ENCODE data around the gene CDT1.
"Not testable (repeated sequence)": the region's sequence is repeated elsewhere in the genome, so short reads cannot be mapped to it uniquely, and the experiment has no call there.

CDT1 gene

DNA sequence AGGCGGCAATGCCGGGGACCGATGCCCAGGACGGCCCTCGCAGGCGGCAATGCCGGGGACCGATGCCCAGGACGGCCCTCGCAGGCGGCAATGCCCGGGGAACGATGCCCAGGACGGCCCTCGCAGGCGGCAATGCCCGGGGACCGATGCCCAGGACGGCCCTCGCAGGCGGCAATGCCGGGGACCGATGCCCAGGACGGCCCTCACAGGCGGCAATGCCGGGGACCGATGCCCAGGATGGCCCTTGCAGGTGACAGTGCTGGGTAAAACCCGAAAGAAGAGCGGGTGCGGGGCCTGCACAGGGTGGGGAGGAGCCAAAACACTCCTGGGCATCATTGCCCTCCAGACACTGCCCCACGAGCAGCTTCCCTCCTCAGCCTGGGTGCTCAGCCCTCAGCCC is 20.1 kb downstream of the CDT1 start:
- H3K27ac ChIP-seq (ENCODE audit: low read depth, low read length); H3K4me3 ChIP-seq (ENCODE audit: low read depth, low read length); H3K27me3 ChIP-seq (ENCODE audit: insufficient read depth, low read length); H3K79me2 ChIP-seq (ENCODE audit: control insufficient read depth, insufficient read depth, low read length, unreplicated experiment); H3K4me1 ChIP-seq (ENCODE audit: control insufficient read depth, insufficient read depth, low read length, unreplicated experiment); H3K36me3 ChIP-seq (ENCODE audit: insufficient read depth, low read length); H2AFZ ChIP-seq (ENCODE audit: low read length, unreplicated experiment): not testable (repeated sequence)

DNA sequence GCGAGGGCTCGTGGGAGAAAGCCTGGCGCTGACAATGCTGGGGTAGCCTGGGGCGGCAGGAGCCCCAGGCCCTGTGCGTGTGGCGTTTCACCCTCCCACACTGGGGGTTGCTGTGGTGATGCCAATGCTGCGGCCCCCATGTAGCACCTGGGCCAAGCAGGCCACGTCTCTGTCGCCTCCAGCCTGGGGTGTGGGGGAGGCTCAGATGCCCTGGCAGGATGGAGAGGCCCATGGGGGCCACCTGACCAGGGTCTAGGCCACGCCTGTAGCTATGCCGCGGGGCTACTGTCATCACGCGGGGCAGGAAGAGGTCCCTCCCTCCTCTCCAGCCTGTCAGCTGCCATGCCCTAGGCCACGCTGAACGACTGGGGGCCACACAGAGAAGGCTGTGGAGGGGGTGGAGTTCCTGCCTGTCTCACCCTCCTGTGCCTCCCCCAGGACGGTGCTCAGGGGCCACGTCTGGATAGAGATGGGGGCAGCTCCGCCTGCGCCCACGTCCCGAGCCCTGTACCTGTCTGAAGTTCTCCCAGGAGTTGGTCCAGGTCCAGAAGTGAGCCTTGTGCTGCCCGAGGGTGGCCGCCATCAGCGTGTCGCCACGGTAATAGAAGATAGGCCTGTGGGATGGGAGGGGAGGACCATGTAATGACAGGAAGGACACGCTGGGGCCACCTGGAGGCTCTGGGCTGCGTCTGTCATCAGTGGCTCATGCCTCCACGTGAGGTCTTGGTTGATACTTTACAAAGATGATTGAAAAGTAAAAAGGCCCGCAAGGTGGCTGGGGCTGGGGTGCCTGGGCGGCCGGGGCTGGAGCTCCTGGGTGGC is 20.9 kb downstream of the CDT1 start:
- no peak overlapping the region for H3K4me3 ChIP-seq (ENCODE audit: low read depth, low read length)

DNA sequence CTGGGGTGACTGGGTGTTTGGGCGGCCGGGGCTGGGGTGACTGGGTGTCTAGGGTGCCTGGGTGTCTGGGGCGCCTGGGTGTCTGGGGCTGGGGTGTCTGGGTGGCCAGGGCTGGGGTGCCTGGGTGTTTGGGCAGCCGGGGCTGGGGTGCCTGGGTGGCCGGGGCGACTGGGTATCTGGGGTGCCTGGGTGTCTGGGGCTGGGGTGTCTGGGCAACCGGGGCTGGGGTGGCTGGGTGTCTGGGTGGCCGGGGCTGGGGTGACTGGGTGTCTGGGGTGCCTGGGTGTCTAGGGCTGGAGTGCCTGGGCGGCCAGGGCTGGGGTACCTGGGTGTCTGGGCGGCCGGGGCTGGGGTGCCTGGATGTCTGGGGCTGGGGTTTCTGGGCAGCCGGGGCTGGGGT is 21.6 kb downstream of the CDT1 start:
- no peak overlapping the region for H3K27ac ChIP-seq (ENCODE audit: low read depth, low read length)
- no peaks in the 10 kb centered on the region for H3K79me2 ChIP-seq (ENCODE audit: control insufficient read depth, insufficient read depth, low read length, unreplicated experiment)
- H3K27me3 ChIP-seq (ENCODE audit: insufficient read depth, low read length) = no peaks in the 10 kb centered on the region
- no peak overlapping the region for H3K4me3 ChIP-seq (ENCODE audit: low read depth, low read length)
- no peaks in the 10 kb centered on the region for H3K36me3 ChIP-seq (ENCODE audit: insufficient read depth, low read length)
- H2AFZ ChIP-seq (ENCODE audit: low read length, unreplicated experiment) = no peak overlapping the region
- no peaks in the 10 kb centered on the region for H3K4me1 ChIP-seq (ENCODE audit: control insufficient read depth, insufficient read depth, low read length, unreplicated experiment)

More for the DNA sequence above, 20.9 kb downstream of the CDT1 start:
- Histone ChIP-seq H3K36me3 (ENCODE audit: insufficient read depth, low read length) (no peaks in the 10 kb centered on the region), H3K4me1 (ENCODE audit: control insufficient read depth, insufficient read depth, low read length, unreplicated experiment) (no peaks in the 10 kb centered on the region), H2AFZ (ENCODE audit: low read length, unreplicated experiment) (no peak overlapping the region), H3K79me2 (ENCODE audit: control insufficient read depth, insufficient read depth, low read length, unreplicated experiment) (no peaks in the 10 kb centered on the region), H3K27me3 (ENCODE audit: insufficient read depth, low read length) (no peaks in the 10 kb centered on the region), H3K27ac (ENCODE audit: low read depth, low read length) (no peak overlapping the region)

DNA sequence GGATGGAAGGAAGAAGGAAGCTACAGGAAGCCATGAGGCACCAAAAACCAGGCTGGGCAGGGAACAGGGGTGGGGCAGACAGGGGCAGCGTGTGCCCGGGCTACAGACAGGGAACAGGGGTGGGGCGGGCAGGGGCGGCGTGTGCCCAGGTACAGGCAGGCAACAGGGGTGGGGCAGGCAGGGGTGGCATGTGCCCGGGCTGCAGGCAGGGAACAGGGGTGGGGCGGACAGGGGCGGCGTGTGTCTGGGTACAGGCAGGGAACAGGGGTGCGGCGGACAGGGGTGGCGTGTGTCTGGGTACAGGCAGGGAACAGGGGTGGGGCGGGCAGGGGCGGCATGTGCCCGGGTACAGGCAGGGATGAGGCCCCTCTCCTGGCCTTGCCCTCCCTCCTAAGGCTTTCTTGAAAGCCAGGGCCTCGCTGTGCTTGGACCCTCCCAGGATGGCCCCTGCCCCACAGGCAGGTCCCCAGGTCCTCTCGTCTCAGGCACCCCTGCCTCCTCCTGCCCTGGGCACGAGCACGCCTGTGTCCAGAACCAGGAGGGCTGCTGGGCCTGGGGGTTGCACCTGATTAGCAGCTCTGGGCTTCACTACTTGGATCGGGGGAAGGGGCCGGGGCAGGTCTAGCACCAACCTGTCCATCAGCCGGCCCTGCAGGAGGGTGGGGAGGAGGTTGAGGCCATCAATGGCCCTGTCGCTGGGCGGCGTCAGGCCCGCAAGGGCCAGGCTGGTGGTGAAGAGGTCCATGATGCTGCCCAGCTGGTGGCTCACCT is 22.7 kb downstream of the CDT1 start:
- no peaks in the 10 kb centered on the region for H3K36me3 ChIP-seq (ENCODE audit: insufficient read depth, low read length)
- H3K27ac ChIP-seq (ENCODE audit: low read depth, low read length) = no peak overlapping the region
- H3K79me2 ChIP-seq (ENCODE audit: control insufficient read depth, insufficient read depth, low read length, unreplicated experiment) = no peaks in the 10 kb centered on the region
- no peaks in the 10 kb centered on the region for H3K4me1 ChIP-seq (ENCODE audit: control insufficient read depth, insufficient read depth, low read length, unreplicated experiment)
- no peak overlapping the region for H2AFZ ChIP-seq (ENCODE audit: low read length, unreplicated experiment)
- H3K27me3 ChIP-seq (ENCODE audit: insufficient read depth, low read length) = no peaks in the 10 kb centered on the region
- H3K4me3 ChIP-seq (ENCODE audit: low read depth, low read length) = no peak overlapping the region

DNA sequence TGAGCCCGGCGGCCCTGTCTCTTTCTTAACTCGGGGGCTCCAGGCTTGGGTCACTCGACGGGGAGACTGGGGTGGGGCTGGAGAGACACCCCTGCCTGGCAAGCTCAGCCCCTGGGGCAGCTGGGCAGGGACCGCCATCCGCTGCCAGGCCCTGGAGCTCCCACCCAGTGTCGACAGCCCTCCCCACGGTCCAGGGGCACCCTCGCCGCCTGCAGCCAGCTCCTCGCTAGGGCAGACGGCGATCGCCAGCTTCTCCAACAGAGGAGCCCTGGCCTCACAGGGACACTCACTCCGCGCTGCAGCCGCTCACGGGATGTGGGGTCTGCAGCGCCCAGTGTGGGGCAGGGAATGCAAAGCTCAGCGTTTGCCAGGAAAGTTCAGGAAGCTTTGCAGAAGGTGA is 24.1 kb downstream of the CDT1 start:
- H3K27ac ChIP-seq (ENCODE audit: low read depth, low read length) = no peak overlapping the region
- no peaks in the 10 kb centered on the region for H3K27me3 ChIP-seq (ENCODE audit: insufficient read depth, low read length)
- H3K36me3 ChIP-seq (ENCODE audit: insufficient read depth, low read length) = no peaks in the 10 kb centered on the region
- no peaks in the 10 kb centered on the region for H3K4me1 ChIP-seq (ENCODE audit: control insufficient read depth, insufficient read depth, low read length, unreplicated experiment)
- no peaks in the 10 kb centered on the region for H3K79me2 ChIP-seq (ENCODE audit: control insufficient read depth, insufficient read depth, low read length, unreplicated experiment)
- H3K4me3 ChIP-seq (ENCODE audit: low read depth, low read length) = no peak overlapping the region
- H2AFZ ChIP-seq (ENCODE audit: low read length, unreplicated experiment) = no peak overlapping the region

DNA sequence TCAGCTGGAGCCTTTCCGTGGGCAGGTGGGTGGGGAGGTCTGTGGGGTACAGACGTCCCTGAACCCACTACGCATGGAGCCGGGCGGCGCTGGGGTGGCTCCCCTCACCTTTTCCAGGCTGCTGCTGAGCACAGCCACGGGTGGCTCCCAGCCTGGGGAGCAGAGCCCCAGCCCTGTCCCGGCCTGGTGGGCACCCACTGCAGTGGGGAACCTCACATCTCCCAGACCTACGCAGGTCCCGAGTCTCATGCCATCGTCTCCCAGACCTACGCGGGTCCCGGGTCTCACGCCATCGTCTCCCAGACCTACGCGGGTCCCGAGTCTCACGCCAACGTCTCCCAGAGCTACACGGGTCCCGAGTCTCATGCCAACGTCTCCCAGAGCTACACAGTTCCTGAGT is 25.1 kb downstream of the CDT1 start:
- no peaks in the 10 kb centered on the region for H3K79me2 ChIP-seq (ENCODE audit: control insufficient read depth, insufficient read depth, low read length, unreplicated experiment)
- no peaks in the 10 kb centered on the region for H3K27me3 ChIP-seq (ENCODE audit: insufficient read depth, low read length)

DNA sequence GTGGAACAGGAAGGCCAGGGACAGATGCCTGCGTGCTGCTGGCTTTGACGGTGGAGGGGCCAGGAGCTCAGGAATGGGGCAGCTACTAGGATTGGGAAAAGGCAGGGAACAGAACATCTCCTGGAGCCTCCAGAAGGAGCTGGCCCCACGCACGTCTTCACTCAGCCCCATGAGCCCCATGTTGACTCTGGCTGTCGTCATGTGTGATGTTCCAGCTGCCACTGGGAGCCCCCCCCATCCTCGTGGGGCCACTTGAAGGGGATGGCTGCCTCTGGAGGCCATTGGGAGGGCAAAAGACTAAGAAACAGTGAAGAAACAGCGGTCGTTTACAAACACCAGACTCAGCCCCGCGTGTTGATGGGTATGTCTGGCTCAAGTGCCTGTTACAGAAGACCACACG is 26.7 kb downstream of the CDT1 start:
- no peaks in the 10 kb centered on the region for H3K27me3 ChIP-seq (ENCODE audit: insufficient read depth, low read length)
- no peak overlapping the region for H3K27ac ChIP-seq (ENCODE audit: low read depth, low read length)
- H3K4me3 ChIP-seq (ENCODE audit: low read depth, low read length) = no peak overlapping the region
- no peaks in the 10 kb centered on the region for H3K79me2 ChIP-seq (ENCODE audit: control insufficient read depth, insufficient read depth, low read length, unreplicated experiment)
- H3K4me1 ChIP-seq (ENCODE audit: control insufficient read depth, insufficient read depth, low read length, unreplicated experiment) = no peaks in the 10 kb centered on the region
- H3K36me3 ChIP-seq (ENCODE audit: insufficient read depth, low read length) = no peaks in the 10 kb centered on the region
- no peak overlapping the region for H2AFZ ChIP-seq (ENCODE audit: low read length, unreplicated experiment)

More for the DNA sequence above, 25.1 kb downstream of the CDT1 start:
- Histone ChIP-seq H3K36me3 (ENCODE audit: insufficient read depth, low read length) (no peaks in the 10 kb centered on the region), H2AFZ (ENCODE audit: low read length, unreplicated experiment) (no peak overlapping the region), H3K4me3 (ENCODE audit: low read depth, low read length) (no peak overlapping the region), H3K4me1 (ENCODE audit: control insufficient read depth, insufficient read depth, low read length, unreplicated experiment) (no peaks in the 10 kb centered on the region), H3K27ac (ENCODE audit: low read depth, low read length) (no peak overlapping the region)

DNA sequence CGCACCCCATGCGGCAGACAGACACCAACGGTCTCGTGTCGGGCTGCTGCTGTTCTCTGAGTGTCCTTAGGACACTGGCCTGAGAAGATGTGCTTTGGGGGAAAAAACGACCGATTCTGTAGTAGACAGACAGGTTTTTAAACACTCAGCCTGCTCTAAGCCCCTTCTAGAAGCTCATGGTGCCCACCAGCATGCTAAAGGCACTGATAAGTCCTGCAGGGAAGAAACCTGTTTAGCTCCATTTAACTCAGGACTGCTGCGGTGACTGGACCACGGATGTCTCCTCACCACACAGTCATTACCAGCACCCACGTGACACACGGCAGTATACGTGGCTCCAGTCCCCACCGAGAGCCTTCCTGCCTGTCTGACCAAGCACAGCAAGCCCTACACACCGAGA is 27.2 kb downstream of the CDT1 start:
- Histone ChIP-seq H3K79me2 (ENCODE audit: control insufficient read depth, insufficient read depth, low read length, unreplicated experiment) (no peaks in the 10 kb centered on the region), H2AFZ (ENCODE audit: low read length, unreplicated experiment) (no peak overlapping the region), H3K4me1 (ENCODE audit: control insufficient read depth, insufficient read depth, low read length, unreplicated experiment) (no peaks in the 10 kb centered on the region), H3K36me3 (ENCODE audit: insufficient read depth, low read length) (no peaks in the 10 kb centered on the region), H3K4me3 (ENCODE audit: low read depth, low read length) (no peak overlapping the region), H3K27me3 (ENCODE audit: insufficient read depth, low read length) (no peaks in the 10 kb centered on the region), H3K27ac (ENCODE audit: low read depth, low read length) (no peak overlapping the region)

DNA sequence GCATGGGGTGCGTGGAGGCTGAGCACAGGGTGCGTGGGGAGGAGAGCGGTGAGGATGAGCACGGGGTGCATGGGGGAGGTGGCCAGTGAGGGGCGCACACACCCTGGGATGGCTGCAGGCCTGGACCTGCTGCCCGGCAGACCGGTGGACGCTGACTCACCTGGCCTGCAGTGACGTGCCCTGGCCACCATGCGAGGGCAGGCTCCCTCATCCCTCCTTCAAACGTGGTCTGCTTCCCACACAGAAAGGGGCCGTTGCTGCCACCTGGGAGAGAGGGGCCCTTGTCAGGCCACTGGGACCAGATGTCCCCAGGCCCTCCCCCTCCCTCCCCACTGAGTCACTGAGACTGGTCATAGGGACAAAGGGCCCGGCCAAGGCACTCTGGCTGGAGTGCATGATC is 28.2 kb downstream of the CDT1 start:
- no peaks in the 10 kb centered on the region for H3K36me3 ChIP-seq (ENCODE audit: insufficient read depth, low read length)
- no peaks in the 10 kb centered on the region for H3K79me2 ChIP-seq (ENCODE audit: control insufficient read depth, insufficient read depth, low read length, unreplicated experiment)
- H3K27me3 ChIP-seq (ENCODE audit: insufficient read depth, low read length) = no peaks in the 10 kb centered on the region
- H3K4me1 ChIP-seq (ENCODE audit: control insufficient read depth, insufficient read depth, low read length, unreplicated experiment) = no peaks in the 10 kb centered on the region
- no peak overlapping the region for H3K4me3 ChIP-seq (ENCODE audit: low read depth, low read length)
- H2AFZ ChIP-seq (ENCODE audit: low read length, unreplicated experiment) = no peak overlapping the region
- no peak overlapping the region for H3K27ac ChIP-seq (ENCODE audit: low read depth, low read length)

DNA sequence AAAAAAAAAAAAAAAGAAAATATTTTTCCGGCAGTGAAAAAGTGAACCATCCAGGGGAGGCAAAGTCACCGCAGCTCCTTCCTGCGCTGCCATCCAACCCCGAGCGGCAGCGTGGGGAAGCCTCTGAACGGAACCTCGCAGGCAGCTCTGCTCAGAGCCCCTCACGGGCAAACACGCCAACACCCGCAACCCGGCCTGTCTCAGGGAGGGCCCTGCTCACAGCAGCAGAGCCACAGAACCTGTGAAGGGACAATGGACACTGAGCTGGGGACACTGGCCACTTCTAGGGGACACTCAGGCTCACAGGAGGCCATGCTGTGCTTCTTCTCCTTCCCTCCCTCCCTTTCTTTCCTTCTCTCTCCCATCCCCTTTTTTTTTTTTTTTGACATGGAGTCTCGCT is 29.5 kb downstream of the CDT1 start:
- Histone ChIP-seq H2AFZ (ENCODE audit: low read length, unreplicated experiment) (no peak overlapping the region), H3K27me3 (ENCODE audit: insufficient read depth, low read length) (no peaks in the 10 kb centered on the region), H3K36me3 (ENCODE audit: insufficient read depth, low read length) (no peaks in the 10 kb centered on the region), H3K4me1 (ENCODE audit: control insufficient read depth, insufficient read depth, low read length, unreplicated experiment) (no peaks in the 10 kb centered on the region), H3K4me3 (ENCODE audit: low read depth, low read length) (no peak overlapping the region), H3K79me2 (ENCODE audit: control insufficient read depth, insufficient read depth, low read length, unreplicated experiment) (no peaks in the 10 kb centered on the region), H3K27ac (ENCODE audit: low read depth, low read length) (no peak overlapping the region)

DNA sequence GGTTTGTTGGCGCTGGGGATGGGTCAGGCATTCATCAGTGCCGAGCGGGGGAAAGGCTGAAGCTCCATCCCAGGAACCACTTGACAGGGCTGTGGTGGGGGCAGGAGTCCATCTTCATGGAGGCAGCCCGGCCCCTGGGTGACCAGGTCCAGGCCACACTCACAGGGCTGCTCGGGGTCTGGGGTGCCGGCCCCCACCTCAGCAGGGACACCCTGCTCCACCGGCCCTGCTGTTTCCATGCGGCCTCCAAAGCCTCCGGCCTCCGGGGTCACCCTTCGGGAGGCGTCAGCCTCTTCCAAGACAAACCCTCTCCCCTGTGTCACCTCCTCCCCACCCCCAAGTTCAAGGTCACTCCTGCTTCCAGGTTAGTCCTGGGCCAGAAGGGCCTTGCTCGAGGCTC is 31.1 kb downstream of the CDT1 start:
- H3K27me3 ChIP-seq (ENCODE audit: insufficient read depth, low read length) = no peaks in the 10 kb centered on the region
- H3K79me2 ChIP-seq (ENCODE audit: control insufficient read depth, insufficient read depth, low read length, unreplicated experiment) = no peaks in the 10 kb centered on the region
- peaks cover 3% of the 10 kb centered on the region; the same call in 1 of the 2 replicates for H3K36me3 ChIP-seq (ENCODE audit: insufficient read depth, low read length)
- H2AFZ ChIP-seq (ENCODE audit: low read length, unreplicated experiment) = no peak overlapping the region
- H3K4me3 ChIP-seq (ENCODE audit: low read depth, low read length) = no peak overlapping the region
- H3K4me1 ChIP-seq (ENCODE audit: control insufficient read depth, insufficient read depth, low read length, unreplicated experiment) = no peaks in the 10 kb centered on the region
- no peak overlapping the region for H3K27ac ChIP-seq (ENCODE audit: low read depth, low read length)

All from ACC112 (cell line).